Heart left ventricle (tissue), 16 donors: ENCODE results near the gene TNIP1. TPM values are rescaled to one million over a fixed set of nuclear protein-coding genes. Genes with fewer than 3 reads are reported as not detected.

Experiments
- ATAC-seq, 4 donors: fragments of 200-7000 bp; cut with Tn5 transposase; one replicate each; pipeline ENCODE4 v1.9.1; 2020 to 2022; ENCODE audit warnings: moderate library complexity in 4 of 4, mild to moderate bottlenecking in 3 of 4, moderate number of reproducible peaks in 1 of 4
- DNase-seq, 5 donors: peaks; one replicate each; pipeline ENCODE4 v3.0.0-alpha.2; 2020
- H3K27ac ChIP-seq, 12 donors: fragments of 200-600 bp; sonication (generic) in 4 of 12; one replicate each; pipeline versions ENCODE4 v1.5.0 to v1.8.0; 2016 to 2022; ENCODE audit warnings: mild to moderate bottlenecking in 2 of 12
- H3K27me3 ChIP-seq, 9 donors: fragments of 200-600 bp; sonication (generic) in 2 of 9; one replicate each; pipeline versions ENCODE4 v1.5.1 to v1.8.0; 2016 to 2022; ENCODE audit warnings: mild to moderate bottlenecking in 3 of 9
- H3K36me3 ChIP-seq, 9 donors: fragments of 200-600 bp; sonication (generic) in 2 of 9; one replicate each; pipeline versions ENCODE4 v1.5.0 to v1.8.0; 2018 to 2022; ENCODE audit warnings: mild to moderate bottlenecking in 2 of 9
- H3K4me1 ChIP-seq, 12 donors: fragments of 200-600 bp; sonication (generic) in 4 of 12; one replicate each; pipeline versions ENCODE4 v1.5.0 to v1.8.0; 2016 to 2022; ENCODE audit warnings: mild to moderate bottlenecking in 3 of 12
- H3K4me3 ChIP-seq, 12 donors: fragments of 200-600 bp; sonication (generic) in 4 of 12; one replicate each; pipeline versions ENCODE4 v1.5.0 to v1.8.0; 2017 to 2022; ENCODE audit warnings: mild to moderate bottlenecking in 9 of 12, moderate library complexity in 4 of 12
- H3K9me3 ChIP-seq, 12 donors: fragments of 200-600 bp; sonication (generic) in 4 of 12; one replicate each; pipeline versions ENCODE4 v1.5.0 to v1.8.0; 2016 to 2022; ENCODE audit warnings: mild to moderate bottlenecking in 1 of 12
- POLR2A ChIP-seq, 2 donors: fragments of 450-650 bp; IDR thresholded peaks; one replicate each; pipeline ENCODE4 v1.6.1; 2017; ENCODE audit warnings: antibody characterized with exemption in 2 of 2, mild to moderate bottlenecking in 2 of 2, moderate library complexity in 2 of 2
- WGBS, 4 donors: extraction: QIAGEN DNeasy Blood & Tissue Kit in 2 of 4; methylation state at CpG; one replicate each; pipeline versions ENCODE4 v1.1.5 to v1.1.7; 2013 to 2018; 5-methylcytosine and 5-hydroxymethylcytosine counted together
- intact Hi-C, 10 donors: fragments of 100-400 bp; cut with DNase I; formaldehyde crosslinking; loops; one replicate each; pipeline versions ENCODE4 v1.11.1 to v1.14.2; 2022
- polyA plus RNA-seq, 2 donors: library from polyadenylated mRNA; stranded (reverse); fragments of 200-250 nt; gene quantifications; one replicate each; pipeline ENCODE4 v1.2.3, GENCODE V29; 2013
- total RNA-seq, 9 donors: library from RNA; depleted of rRNA in 2 of 9; stranded (reverse); fragments of >200 nt in 2 of 9; fragmentation: NEBNext Ultra II Directional in 3 of 9; extraction: Animal tissue kit (Norgen Biotek cat#: 25700) in 3 of 9; gene quantifications; one replicate each; pipeline versions ENCODE4 v1.1.0 to v1.2.4, GENCODE V29; 2016 to 2023
- TF ChIP-seq, protein P1 (sequence below), 12 donors: fragments of 200-600 bp; sonication (generic) in 4 of 12; IDR thresholded peaks; one replicate each; pipeline versions ENCODE4 v1.5.0 to v1.8.0; 2018 to 2022; ENCODE audit warnings: antibody characterized with exemption in 12 of 12, mild to moderate bottlenecking in 5 of 12
- donor health status: ischemic (EF 13 %, LVEDD 7.1; RV severe dilation, severe dysfunction).
- donor health status: healthy with polysubstance abuse.
- donor health status: DM: no; HTN: yes; CAD: no.
- donor health status: DM: no; HTN: no; CAD: no.
- donor health status: ischemic (EF 25% LVEDD 6.9; RV normal size, moderate dysfunction).
- donor health status: ischemic (EF 25% LVEDD 5.7; RV mildly dilated, moderate dysfunction).
- donor health status: healthy.
- donor health status: DM: yes; HTN: yes; CAD: no.
- donor health status: ischemic (EF 35%, LVEDD 5.7; RV mildly dilated, moderate dysfunction).
- donor health status: nonischemic (EF 11% LVEDD 7.7; RV severe dilation, severe dysfunction).
- donor health status: DM: yes; HTN: yes; CAD: no.
- donor health status: PGD.
- donor health status: ischemic (EF 29% LVEDD 5.4; RV normal size, mild dysfunction).
- donor health status: nonischemic (EF 23%, LVEDD 6.1; RV moderate dilation, normal function).

TNIP1 gene
- total and polyA plus RNA-seq, 11 donors = 86.0 to 180 (median 108) TPM

DNA sequence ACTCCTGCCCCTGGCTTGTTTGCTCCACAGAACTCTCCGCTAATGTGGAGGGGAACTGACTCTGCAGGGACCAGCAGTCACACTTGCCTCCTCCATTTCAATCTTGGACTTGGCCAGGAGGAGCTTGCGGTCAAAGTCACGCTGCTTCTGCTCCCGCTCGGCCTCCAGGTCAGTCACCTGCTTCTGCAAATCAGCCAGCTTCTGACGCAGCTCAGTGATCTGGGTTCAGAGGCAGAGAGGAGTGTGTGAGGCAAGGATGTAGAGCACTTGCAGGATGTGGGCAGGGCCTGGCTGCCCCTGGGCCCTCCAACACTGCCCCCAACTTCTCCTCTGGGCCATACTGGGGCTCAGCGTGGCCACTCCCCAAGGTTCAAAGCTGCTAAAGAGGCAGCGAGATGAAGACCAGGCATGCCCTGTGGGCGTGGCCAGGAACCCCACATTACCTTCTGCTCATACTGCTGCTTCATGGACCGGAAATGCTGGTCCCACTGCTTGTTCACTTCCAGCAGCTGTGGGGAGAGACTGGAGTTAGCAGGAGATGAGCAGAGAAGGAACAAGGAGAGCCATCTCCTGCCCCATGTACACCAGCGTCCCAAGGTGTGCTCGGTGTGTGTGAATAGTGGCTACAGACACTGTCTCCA lies 38.3 kb downstream of the TNIP1 start:
- H3K27ac ChIP-seq = no peak overlapping the region
- peak in 1 of 5 donors; percentile 39 for DNase-seq
- intact Hi-C loops = loop anchor here in 2 of 10 donors (10.0 kb wide), 2 partner anchors 202 to 238 kb away; no protein-coding TSS in a partner anchor
- peaks cover 10 to 33% (median 23%) of the 10 kb centered on the region in 12 donors for H3K4me1 ChIP-seq
- no peak for ATAC-seq
- H3K27me3 ChIP-seq = no peaks in the 10 kb centered on the region
- no peak overlapping the region for H3K4me3 ChIP-seq
- H3K36me3 ChIP-seq = peaks cover 0 to 100% (median 91%) of the 10 kb centered on the region in 9 donors
- no peaks in the 10 kb centered on the region for H3K9me3 ChIP-seq
- no peak for TF ChIP-seq POLR2A (IDR thresholded peaks at IDR 0.05)
- TF ChIP-seq, protein P1, sequence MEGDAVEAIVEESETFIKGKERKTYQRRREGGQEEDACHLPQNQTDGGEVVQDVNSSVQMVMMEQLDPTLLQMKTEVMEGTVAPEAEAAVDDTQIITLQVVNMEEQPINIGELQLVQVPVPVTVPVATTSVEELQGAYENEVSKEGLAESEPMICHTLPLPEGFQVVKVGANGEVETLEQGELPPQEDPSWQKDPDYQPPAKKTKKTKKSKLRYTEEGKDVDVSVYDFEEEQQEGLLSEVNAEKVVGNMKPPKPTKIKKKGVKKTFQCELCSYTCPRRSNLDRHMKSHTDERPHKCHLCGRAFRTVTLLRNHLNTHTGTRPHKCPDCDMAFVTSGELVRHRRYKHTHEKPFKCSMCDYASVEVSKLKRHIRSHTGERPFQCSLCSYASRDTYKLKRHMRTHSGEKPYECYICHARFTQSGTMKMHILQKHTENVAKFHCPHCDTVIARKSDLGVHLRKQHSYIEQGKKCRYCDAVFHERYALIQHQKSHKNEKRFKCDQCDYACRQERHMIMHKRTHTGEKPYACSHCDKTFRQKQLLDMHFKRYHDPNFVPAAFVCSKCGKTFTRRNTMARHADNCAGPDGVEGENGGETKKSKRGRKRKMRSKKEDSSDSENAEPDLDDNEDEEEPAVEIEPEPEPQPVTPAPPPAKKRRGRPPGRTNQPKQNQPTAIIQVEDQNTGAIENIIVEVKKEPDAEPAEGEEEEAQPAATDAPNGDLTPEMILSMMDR (IDR thresholded peaks at IDR 0.05) = no peak
- WGBS, 4 donors = 87 to 95% (median 95%) methylated on average over 10 to 12 of the region's 12 CpGs

DNA sequence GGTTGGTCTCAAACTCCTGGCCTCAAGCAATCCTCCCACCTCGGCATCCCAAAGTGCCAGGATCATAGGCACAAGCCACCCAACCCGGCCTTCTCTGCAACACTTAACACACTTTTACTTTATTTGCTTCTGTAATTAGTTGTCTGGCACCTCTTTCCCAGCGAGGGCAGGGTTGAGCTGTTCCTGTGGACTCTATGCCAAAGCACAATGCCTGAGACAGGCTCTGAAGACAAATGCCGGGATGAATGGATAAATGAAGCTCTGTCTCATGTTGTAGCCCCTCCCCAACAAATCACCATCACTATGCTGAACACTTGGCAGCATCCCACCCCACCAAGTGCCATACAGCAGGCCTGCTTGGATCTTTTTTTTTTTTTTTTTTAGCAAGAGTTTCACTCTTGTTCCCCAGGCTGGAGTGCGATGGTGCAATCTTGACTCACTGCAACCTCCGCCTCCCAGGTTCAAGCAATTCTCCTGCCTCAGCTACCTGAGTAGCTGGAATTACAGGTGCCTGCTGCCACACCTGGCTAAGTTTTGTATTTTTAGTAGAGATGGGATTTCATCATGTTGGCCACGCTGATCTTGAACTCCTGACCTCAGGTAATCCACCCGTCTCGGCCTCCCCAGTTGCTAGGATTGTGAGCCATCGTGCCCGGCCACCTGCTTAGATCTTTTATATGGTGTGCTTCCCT lies 39.1 kb downstream of the TNIP1 start:
- peaks cover 0 to 100% (median 89%) of the 10 kb centered on the region in 9 donors for H3K36me3 ChIP-seq
- H3K27ac ChIP-seq = no peak overlapping the region
- peaks cover 12 to 41% (median 31%) of the 10 kb centered on the region in 12 donors for H3K4me1 ChIP-seq
- ATAC-seq = no peak
- whole genome bisulfite sequencing, 4 donors = 93 to 95% (median 94%) methylated on average over 11 of the region's 11 CpGs
- TF ChIP-seq POLR2A (IDR thresholded peaks at IDR 0.05) = no peak
- TF ChIP-seq, protein P1 (IDR thresholded peaks at IDR 0.05) = no peak
- intact Hi-C loops = loop anchor here in 2 of 10 donors (10.0 kb wide), 2 partner anchors 203 to 237 kb away; no protein-coding TSS in a partner anchor
- H3K9me3 ChIP-seq = no peaks in the 10 kb centered on the region
- no peaks in the 10 kb centered on the region for H3K27me3 ChIP-seq
- no peak overlapping the region for H3K4me3 ChIP-seq
- peak in 1 of 5 donors; percentile 20 for DNase-seq

DNA sequence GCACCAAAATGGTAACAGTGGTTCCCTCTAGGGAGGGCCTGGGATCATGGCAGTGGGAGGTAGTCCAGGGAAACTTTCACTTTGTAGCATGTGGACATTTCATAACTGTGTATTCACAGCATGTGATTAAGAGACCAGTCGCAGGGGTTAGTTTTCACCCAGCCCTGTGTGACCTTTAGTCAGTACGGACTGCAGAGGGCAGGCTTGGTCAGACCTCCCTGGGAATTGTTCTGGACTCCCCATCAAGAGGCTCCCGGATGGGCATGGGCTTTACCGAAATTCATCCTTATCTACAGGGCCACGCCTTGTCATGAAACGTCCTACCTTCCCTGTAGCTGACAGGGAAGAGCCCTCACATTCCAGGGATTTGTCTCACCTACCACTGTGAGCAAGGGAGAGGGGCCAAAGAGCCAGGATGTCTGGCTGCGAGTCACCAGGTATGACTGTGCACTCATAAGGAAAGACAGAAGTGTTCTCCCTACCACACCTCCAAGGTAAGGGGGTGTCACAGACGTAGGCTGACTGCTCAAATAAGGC lies 40.6 kb downstream of the TNIP1 start:
- ATAC-seq (peak; percentile 12 to 62 (median 49)), DNase-seq (peak in 1 of 5 donors; percentile 20)
- Histone ChIP-seq H3K9me3 (no peaks in the 10 kb centered on the region), H3K4me1 (peaks cover 12 to 45% (median 32%) of the 10 kb centered on the region in 12 donors), H3K36me3 (peaks cover 0 to 100% (median 90%) of the 10 kb centered on the region in 9 donors), H3K27ac (peak overlapping the region in 9 of 12 donors; percentile 12 to 85 (median 39)), H3K27me3 (no peaks in the 10 kb centered on the region), H3K4me3 (no peak overlapping the region)
- intact Hi-C loops = loop anchor here in 2 of 10 donors (10.0 kb wide), 2 partner anchors 205 to 235 kb away; no protein-coding TSS in a partner anchor
- whole genome bisulfite sequencing, 4 donors = 56 to 64% (median 58%) methylated on average over 8 of the region's 8 CpGs
- TF ChIP-seq, protein P1 (IDR thresholded peaks at IDR 0.05) = no peak
- TF ChIP-seq POLR2A (IDR thresholded peaks at IDR 0.05) = no peak

DNA sequence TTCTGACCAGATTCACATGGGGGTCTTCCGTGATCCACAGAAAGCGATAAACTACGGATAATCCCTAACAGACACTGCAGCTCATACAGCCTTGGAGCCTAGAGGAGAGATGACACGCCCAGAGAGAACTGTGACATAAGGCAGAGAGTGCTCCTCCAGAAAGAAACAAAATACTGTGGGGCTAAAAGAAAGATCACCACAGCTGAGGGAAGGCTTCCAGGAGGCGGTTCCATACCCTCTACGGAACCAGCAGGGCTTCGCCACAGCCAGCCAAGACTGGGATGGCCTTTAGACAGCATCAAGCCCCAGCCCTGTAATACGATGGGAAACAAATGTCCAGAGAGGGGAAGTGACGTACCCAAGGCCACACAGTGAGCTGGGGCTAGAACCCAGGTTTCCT lies 41.2 kb downstream of the TNIP1 start:
- peaks cover 12 to 45% (median 32%) of the 10 kb centered on the region in 12 donors for H3K4me1 ChIP-seq
- WGBS, 4 donors = 92 to 97% (median 93%) methylated on average over 9 of the region's 9 CpGs

More for the DNA sequence above, 41.2 kb downstream of the TNIP1 start:
- no peak for ATAC-seq
- intact Hi-C loops = loop anchor here in 3 of 10 donors (10.0 kb wide), 3 partner anchors 205 to 245 kb away; no protein-coding TSS in a partner anchor
- DNase-seq = peak in 1 of 5 donors; percentile 21
- Histone ChIP-seq H3K27me3 (no peaks in the 10 kb centered on the region), H3K27ac (peak overlapping the region in 9 of 12 donors; percentile 12 to 85 (median 53)), H3K4me3 (no peak overlapping the region), H3K36me3 (peaks cover 0 to 100% (median 90%) of the 10 kb centered on the region in 9 donors), H3K9me3 (no peaks in the 10 kb centered on the region)
- TF ChIP-seq, protein P1 (IDR thresholded peaks at IDR 0.05) = no peak
- TF ChIP-seq POLR2A (IDR thresholded peaks at IDR 0.05) = no peak
